NB4 (cell line): ENCODE results near the gene SIX3.

Experiments used
- CTCF ChIP-seq: IDR thresholded peaks from one replicate; pipeline ENCODE4 v1.5.1; 2012; ENCODE audit warnings: low read depth, low read length
- POLR2A ChIP-seq: IDR thresholded peaks from 2 replicates; pipeline ENCODE4 v1.6.1; 2011; ENCODE audit warnings: mild to moderate bottlenecking; ENCODE audit not compliant: insufficient read length; ENCODE audit errors: extremely low read depth

GRCh38 chr2:44895061-44895460 is 46.4 kb upstream of the SIX3 start:
- TF ChIP-seq POLR2A (no peak), CTCF (no peak)
